Measurements from ENCODE around the gene LOX.

Gene LOX, protein sequence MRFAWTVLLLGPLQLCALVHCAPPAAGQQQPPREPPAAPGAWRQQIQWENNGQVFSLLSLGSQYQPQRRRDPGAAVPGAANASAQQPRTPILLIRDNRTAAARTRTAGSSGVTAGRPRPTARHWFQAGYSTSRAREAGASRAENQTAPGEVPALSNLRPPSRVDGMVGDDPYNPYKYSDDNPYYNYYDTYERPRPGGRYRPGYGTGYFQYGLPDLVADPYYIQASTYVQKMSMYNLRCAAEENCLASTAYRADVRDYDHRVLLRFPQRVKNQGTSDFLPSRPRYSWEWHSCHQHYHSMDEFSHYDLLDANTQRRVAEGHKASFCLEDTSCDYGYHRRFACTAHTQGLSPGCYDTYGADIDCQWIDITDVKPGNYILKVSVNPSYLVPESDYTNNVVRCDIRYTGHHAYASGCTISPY

DNA sequence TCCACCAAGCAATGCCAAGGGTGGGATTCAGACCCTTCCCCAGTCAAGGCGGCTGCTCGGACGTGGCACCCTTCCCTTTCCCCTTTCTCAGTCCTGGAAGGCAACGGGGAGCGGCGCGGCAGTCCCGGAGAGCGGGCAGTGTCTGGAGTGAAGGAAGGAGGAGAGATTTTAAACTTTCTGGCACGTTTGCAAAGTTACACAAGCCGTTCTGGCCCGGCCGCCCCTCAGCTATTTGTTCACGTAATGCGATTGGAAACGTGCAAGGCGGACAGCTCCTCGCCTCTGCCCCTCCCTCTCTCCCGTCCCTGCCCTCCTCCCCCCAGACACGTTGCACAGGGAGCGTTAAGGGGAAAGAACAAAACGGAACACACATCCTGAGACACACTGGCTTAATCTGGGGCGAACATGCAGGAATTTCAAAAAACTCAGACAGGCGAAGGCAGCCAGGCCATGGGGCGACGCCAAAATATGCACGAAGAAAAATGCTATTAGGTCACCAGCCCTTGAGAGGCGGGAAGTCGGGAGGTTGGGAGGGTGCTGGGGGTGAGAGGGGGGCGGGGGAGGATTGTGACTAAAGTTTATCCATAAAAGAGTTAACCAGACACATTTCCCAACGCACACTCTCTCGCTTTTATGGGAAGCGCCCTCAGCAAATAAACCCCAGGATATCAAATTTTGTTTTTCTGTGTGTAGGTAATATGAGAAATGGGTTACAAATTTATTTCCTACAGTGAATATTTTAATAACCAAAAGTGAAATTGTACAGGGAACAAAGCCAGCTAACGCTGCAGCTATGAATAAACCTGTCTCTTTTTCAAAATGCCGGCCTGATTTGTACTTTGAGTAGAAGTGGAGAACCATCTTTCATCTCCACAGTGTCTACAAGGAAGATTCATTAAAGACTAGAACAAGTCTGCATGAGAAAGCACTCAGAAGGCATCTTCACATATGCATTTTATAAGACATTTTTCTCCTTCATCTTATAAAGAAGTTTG, at the start of gene LOX:
LOX (minus strand) TSS at position 144 of the 995 bp plus-strand sequence. CDS start 274 bp downstream, outside the sequence.
- DNase-seq (ENCODE audit: low spot score) (no peak), FAIRE-seq (no peak)

GRCh38 chr5:122126756-122127321, 48.8 kb upstream of the LOX start:
- DNase-seq (ENCODE audit: low spot score) (no peak), FAIRE-seq (no peak)

DNA sequence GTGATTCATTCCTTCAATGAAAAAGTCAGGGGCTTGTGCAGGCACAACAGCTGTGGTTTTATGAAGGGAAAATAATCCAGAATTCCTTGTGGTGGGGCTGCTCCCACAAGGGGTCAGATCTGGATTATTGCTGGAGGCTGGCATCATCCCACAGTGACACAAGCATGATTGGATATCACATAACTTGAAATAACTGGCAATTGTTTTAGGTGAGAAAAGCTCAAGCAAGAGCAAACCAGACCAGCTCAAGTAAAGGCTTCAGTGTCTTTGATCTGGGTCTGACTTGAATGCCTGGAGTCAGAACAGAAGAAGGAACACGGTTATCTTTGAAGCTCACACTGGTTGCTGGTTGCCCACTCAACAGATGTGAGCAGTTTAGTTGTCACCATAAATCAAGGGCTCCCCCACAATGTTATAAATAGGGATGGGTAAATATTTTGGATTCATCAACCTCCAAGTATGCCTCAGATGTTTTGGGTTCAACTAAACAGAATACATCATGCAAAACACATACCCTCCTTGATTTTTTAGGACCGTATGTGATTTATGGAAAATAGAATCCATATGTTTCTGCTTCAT, 48.2 kb upstream of the LOX start:
- peak; percentile 49 for DNase-seq (ENCODE audit: low spot score)
- no peak for FAIRE-seq

GRCh38 chr5:122124766-122125165, 46.7 kb upstream of the LOX start:
- DNase-seq (ENCODE audit: low spot score) (no peak), FAIRE-seq (no peak)

DNA sequence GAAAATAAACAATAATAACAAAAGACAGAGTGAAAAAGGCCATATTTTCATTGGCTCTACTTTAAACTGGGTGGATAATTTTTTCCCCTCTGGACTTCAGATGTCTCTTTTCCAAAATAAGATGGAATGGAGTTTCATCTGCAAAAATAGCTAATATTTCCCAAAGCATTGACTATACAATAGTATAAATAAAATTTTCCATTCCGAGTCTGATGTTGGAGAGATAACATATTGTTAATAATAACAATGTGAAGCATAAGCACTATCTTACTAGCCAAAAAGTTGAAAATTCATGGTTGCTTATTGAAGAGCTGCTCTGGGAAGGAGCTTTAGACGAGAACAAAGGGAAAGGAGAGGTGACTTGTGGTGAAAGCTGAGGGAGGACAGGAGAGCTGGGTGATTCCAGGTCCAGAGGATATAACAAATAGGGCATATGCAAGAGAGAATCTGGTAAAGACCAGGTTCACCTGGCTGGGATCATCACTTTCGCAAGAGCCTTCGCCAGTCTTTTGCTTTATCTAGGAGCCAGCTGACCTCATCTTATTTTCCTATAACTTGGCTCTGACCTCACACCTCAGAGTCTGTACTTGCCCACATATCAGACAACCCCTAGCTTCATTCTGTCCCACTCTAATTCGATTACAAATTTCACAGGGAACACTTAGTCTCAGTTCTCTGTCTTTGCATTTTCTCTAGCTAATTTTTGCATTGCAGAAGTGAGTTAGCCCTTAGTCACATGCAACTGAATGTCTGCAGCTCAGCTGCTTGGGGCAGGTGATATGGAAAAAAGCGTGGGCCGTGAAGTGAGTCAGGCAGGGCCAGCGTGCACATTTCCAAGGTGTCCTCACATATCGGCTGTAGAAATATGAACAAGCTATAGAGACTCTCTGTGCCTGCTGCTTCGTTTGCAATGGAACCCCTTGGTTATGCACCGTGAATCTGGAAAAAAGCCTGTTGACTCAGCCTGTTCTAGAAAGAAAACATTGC, 43.7 kb upstream of the LOX start:
- peak; percentile 88 for FAIRE-seq
- peak; percentile 86 for DNase-seq (ENCODE audit: low spot score)

DNA sequence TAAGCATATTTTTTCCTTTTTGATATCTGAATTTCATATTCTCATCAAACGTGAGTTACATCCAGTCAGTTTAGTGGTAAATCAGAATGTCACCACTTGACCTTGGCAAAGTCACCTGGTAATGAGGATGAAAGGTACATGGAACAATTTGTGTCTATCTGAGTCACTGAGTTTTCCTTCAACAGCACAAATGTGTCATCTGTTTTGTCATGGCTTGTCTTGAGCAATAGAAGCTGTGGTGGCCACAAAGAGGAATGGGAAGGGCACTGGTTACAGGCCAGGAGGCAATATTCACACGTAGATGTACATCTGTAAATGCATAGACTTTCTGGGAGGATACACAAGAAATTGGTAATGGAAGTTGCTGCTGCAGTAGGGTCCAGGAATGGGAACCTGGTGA, 42.9 kb upstream of the LOX start:
- DNase-seq (ENCODE audit: low spot score) (peak; percentile 84), FAIRE-seq (peak; percentile 84)

- no peak for DNase-seq (ENCODE audit: low spot score)
- no peak for FAIRE-seq
These were observed 42.4 kb upstream of the LOX start for GRCh38 chr5:122120493-122120892.

GRCh38 chr5:122119205-122119604, 41.1 kb upstream of the LOX start:
- DNase-seq (ENCODE audit: low spot score) (no peak), FAIRE-seq (no peak)

DNA sequence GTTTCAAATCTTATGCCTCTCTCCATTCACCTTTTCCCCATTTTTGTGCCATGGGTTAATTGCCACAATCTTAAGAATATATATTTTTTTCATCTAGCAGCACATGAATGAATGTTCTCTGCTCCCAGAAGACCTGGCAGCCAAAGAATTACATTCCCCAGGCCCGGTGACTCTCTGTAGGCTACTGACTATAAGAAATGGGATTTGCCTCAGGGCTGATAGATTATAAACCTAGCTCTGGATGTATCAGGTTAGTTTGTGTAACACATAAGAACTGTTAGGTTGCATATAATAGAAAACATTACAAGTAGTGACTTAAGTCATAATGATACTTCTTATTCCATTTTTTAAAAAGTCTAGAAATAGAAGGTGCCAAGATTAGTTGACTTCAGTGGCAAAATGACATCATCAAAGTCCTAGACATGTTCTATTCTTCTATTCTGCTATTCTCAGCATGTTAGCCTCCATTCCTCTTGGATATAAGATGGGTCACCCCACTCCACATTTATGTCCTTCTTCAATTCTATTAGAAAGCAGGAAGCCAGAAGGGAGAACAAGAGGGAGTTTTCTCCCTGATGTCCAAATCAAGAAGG, 40.4 kb upstream of the LOX start:
- DNase-seq (ENCODE audit: low spot score): no peak
- no peak for FAIRE-seq

DNA sequence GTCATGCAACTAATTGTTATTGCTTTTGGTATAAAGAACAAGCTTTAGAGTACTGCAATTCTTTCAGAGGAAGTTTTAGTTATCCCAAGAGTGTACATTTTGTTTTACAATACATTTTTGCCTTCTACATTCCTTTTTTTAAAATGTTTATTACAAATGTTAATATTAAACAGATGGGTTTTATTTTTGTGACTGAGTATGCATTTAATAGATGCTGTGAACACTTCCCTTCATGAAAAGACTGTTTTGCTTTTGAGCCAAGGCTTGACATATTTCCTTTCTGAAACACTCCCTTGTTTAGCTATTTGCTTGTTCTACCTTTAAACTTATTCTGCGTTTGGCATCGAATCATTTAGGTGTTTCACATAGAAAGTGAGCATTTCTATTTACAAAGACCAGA, 36.4 kb upstream of the LOX start:
- FAIRE-seq (no peak), DNase-seq (ENCODE audit: low spot score) (no peak)

DNA sequence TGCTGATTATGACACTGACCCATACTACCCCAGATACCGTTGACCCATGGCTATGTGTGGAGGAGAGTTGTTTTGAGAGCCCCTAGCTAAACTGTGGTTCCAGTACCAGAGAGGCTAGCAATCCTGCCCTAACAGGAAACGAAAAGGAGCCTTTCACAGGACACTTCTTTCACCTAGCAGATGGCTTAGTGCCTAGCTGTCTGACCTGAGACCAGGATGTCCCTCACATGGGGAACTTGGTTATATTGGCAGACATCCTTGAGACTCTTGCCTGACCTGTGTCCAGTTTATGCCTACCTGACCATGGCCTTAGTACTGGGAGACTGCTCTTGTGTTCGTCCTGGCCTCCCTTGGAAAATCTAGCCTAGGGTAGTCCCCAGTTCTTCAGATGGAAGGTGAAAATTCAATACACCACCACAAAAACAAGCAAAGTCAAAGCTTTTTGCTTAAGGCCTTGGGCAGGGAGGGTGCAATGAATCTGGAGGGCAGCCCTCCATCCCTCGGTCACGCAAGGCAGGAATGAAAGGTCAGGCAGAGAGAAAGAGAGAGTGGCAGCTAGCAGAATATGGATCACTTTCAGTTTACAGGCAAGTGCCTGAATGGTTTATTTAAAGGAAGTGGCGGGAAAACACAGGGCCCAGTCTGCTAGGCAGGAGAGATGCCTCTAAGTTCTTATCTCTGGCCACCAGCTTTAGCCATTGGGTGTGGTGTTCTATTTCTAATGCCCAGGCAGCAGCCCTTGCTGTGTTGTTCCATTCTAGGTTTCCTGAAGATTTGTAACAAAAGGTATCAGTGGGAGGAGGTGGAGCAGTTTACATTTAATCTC, 34.9 kb upstream of the LOX start:
- no peak for DNase-seq (ENCODE audit: low spot score)
- no peak for FAIRE-seq

DNA sequence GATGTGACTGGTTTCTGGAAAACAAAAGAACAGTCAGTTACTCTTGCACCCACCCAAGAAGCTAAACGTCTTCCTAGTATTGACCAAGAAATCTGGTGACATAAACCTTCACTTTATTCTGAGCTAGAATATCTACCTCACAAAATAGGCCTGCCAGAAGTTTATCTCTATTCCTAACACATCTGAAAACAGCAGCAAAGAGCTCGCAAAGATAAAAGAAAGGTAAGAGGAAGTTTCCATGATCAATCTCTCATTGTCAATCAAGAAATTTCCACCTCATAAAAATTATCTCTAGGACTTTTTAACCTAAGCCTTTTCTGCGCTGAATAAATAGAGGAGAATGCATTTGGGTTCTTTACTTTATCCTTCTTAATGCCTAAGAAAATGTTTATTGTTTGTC, 34.0 kb upstream of the LOX start:
- no peak for FAIRE-seq
- no peak for DNase-seq (ENCODE audit: low spot score)

DNA sequence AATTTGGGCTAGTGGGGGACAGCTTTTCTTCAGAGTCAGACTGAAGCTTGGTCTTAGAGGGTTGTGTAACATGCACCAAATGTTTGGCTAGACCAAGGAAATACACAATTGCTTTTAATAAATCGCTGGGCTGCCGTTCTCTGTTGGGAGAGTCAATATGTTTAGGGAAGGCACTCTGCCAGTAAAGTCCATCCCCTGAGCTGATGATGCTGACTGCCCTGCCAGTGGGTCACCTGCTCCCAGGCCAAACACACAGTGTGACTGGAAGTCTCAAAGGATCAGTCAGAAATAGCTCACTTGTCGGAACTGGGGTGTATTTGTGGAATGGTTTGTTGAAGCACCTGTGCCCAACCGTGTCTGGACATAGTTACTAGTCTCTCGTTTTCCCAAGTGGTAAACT, 33.4 kb upstream of the LOX start:
- DNase-seq (ENCODE audit: low spot score) (no peak), FAIRE-seq (no peak)

DNA sequence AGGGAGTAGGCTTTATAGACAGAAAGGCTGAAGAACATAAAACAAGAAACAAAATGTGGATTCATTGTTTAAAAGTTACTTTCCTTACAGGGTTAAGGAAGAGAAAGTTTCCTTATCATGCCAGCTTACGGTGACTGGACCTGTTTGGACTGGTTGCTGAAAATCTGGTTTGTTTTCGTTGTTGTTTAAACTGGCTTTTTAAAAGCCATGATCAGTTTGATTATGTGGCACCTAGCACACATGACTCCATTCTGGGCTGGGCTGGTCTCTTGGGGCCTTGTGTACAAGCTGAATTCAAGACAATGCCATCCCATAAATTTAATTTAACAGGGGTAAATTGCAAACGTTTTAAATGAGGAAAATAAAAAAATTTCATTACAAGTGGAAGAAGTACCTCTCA, 32.9 kb upstream of the LOX start:
- DNase-seq (ENCODE audit: low spot score) (no peak), FAIRE-seq (no peak)

GRCh38 chr5:122107016-122107415, 29.0 kb upstream of the LOX start:
- no peak for FAIRE-seq
- DNase-seq (ENCODE audit: low spot score): no peak

- no peak for DNase-seq (ENCODE audit: low spot score)
- no peak for FAIRE-seq
These were observed 27.9 kb upstream of the LOX start for GRCh38 chr5:122105909-122106308.

DNA sequence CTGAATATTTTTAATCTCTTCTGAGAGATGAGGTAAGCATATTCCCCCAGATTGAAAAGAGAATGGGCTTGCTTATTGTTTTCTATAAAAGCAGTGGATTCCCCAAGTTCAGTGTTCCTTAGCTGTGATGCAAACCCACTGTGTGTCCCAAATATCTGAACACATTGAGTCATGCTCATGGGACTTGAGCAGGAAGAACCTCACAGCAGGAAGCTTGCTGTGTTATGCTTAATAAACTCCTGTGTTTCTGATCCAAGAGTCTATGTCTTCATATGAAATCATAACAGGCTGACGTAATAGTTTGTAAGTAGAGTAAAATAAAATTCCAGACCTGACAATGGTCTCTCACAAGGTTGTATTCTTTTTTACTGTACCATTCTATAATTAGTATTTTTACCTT, 24.8 kb upstream of the LOX start:
- FAIRE-seq: peak; percentile 27
- peak; percentile 60 for DNase-seq (ENCODE audit: low spot score)

- FAIRE-seq (peak; percentile 79), DNase-seq (ENCODE audit: low spot score) (peak; percentile 54)
These were observed 23.7 kb upstream of the LOX start for GRCh38 chr5:122101636-122102285.
